ENCODE measurements around the gene USP47. TPM values are rescaled to one million over a fixed set of nuclear protein-coding genes. Genes with fewer than 3 reads are reported as not detected.

Gene USP47
- polyA plus RNA-seq, 1 donor from 2014 or later: 92.6 TPM

- Histone ChIP-seq H3K4me2 (ENCODE audit: low read length) (no peak overlapping the region), H3K4me3 (ENCODE audit: low read length) (no peak overlapping the region), H3K27ac (ENCODE audit: low read length) (no peak overlapping the region), H3K9ac (ENCODE audit: low read length) (no peak overlapping the region), H2AFZ (ENCODE audit: low read depth, low read length) (no peak overlapping the region), H3K9me3 (ENCODE audit: low read length) (no peaks in the 10 kb centered on the region), H3K27me3 (ENCODE audit: insufficient read depth, low read depth, low read length) (no peaks in the 10 kb centered on the region), H3K9me2 (ENCODE audit: insufficient read depth, low read length) (no peaks in the 10 kb centered on the region), H3F3A (ENCODE audit: insufficient read depth, low read length, poor library complexity, severe bottlenecking) (no peaks in the 10 kb centered on the region), H4K20me1 (ENCODE audit: insufficient read depth) (no peaks in the 10 kb centered on the region), H3K79me2 (replicated peaks; ENCODE audit: insufficient read depth, low read length) (no peaks in the 10 kb centered on the region), H3K36me3 (ENCODE audit: insufficient read depth, low read length) (no peaks in the 10 kb centered on the region)
- TF ChIP-seq SMC3 (conservative IDR thresholded peaks at IDR 0.05; ENCODE audit: poor library complexity) (no peak), EZH2 (IDR thresholded peaks at IDR 0.05; ENCODE audit: borderline replicate concordance, insufficient read depth, low read length, poor library complexity, severe bottlenecking) (no peak), TAF1 (IDR thresholded peaks at IDR 0.05; ENCODE audit: low read depth) (no peak), RAD21 (conservative IDR thresholded peaks at IDR 0.05) (no peak), REST (IDR thresholded peaks at IDR 0.05; ENCODE audit: borderline replicate concordance) (no peak), EP300 (conservative IDR thresholded peaks at IDR 0.05; ENCODE audit: poor library complexity, severe bottlenecking) (no peak), MXI1 (conservative IDR thresholded peaks at IDR 0.05; ENCODE audit: poor library complexity, severe bottlenecking) (no peak), CTCF (IDR thresholded peaks at IDR 0.05; ENCODE audit: poor library complexity, severe bottlenecking) (no peak), POLR2AphosphoS5 (IDR thresholded peaks at IDR 0.05) (no peak)
Measured at GRCh38 chr11:11822946-11823345, 18.8 kb upstream of the USP47 start.

- no peaks in the 10 kb centered on the region for H3K27me3 ChIP-seq (ENCODE audit: insufficient read depth, low read depth, low read length)
- no peak overlapping the region for H3K4me3 ChIP-seq (ENCODE audit: low read length)
- H3K79me2 ChIP-seq (replicated peaks; ENCODE audit: insufficient read depth, low read length): no peaks in the 10 kb centered on the region
- TF ChIP-seq EZH2 (IDR thresholded peaks at IDR 0.05; ENCODE audit: borderline replicate concordance, insufficient read depth, low read length, poor library complexity, severe bottlenecking) (no peak), RAD21 (conservative IDR thresholded peaks at IDR 0.05) (no peak), SMC3 (conservative IDR thresholded peaks at IDR 0.05; ENCODE audit: poor library complexity) (no peak), CTCF (IDR thresholded peaks at IDR 0.05; ENCODE audit: poor library complexity, severe bottlenecking) (no peak), EP300 (conservative IDR thresholded peaks at IDR 0.05; ENCODE audit: poor library complexity, severe bottlenecking) (no peak), TAF1 (IDR thresholded peaks at IDR 0.05; ENCODE audit: low read depth) (no peak), REST (IDR thresholded peaks at IDR 0.05; ENCODE audit: borderline replicate concordance) (no peak), MXI1 (conservative IDR thresholded peaks at IDR 0.05; ENCODE audit: poor library complexity, severe bottlenecking) (no peak)
- no peaks in the 10 kb centered on the region for H4K20me1 ChIP-seq (ENCODE audit: insufficient read depth)
- no peaks in the 10 kb centered on the region for H3K36me3 ChIP-seq (ENCODE audit: insufficient read depth, low read length)
- no peak overlapping the region for H3K4me2 ChIP-seq (ENCODE audit: low read length)
- no peak overlapping the region for H3K9ac ChIP-seq (ENCODE audit: low read length)
- no peak overlapping the region for H3K27ac ChIP-seq (ENCODE audit: low read length)
- no peaks in the 10 kb centered on the region for H3F3A ChIP-seq (ENCODE audit: insufficient read depth, low read length, poor library complexity, severe bottlenecking)
- H3K9me3 ChIP-seq (ENCODE audit: low read length): no peaks in the 10 kb centered on the region
- no peaks in the 10 kb centered on the region for H3K9me2 ChIP-seq (ENCODE audit: insufficient read depth, low read length)
- no peak overlapping the region for H2AFZ ChIP-seq (ENCODE audit: low read depth, low read length)
Measured at GRCh38 chr11:11826260-11826659, 15.5 kb upstream of the USP47 start.
